Activated effector memory CD4-positive, alpha-beta T cell treated with Interleukin-2 at 50 U/mL for 16 hours (primary cell): ENCODE data around the gene LAIR1.
A peak's percentile ranks its signal among the peaks of the same experiment; 100 is the strongest.
"Not testable (repeated sequence)": the region's sequence is repeated elsewhere in the genome, so short reads cannot be mapped to it uniquely, and the experiment has no call there.

ENCODE experiments used
- DNase-seq: peaks from one replicate; pipeline ENCODE4 v3.0.0-alpha.2; 2020

The LAIR1 gene

GRCh38 chr19:54375181-54375938 is 10.6 kb upstream of the LAIR1 start:
- not testable (repeated sequence) for DNase-seq

GRCh38 chr19:54373781-54374631 is 9.3 kb upstream of the LAIR1 start:
- DNase-seq = no peak

- DNase-seq = not testable (repeated sequence)
Observed at GRCh38 chr19:54371453-54371852, 6.7 kb upstream of the LAIR1 start.

GRCh38 chr19:54370434-54370796 is 5.7 kb upstream of the LAIR1 start:
- peak; percentile 55 for DNase-seq

- DNase-seq = not testable (repeated sequence)
Observed at GRCh38 chr19:54369688-54370433, 5.1 kb upstream of the LAIR1 start.

GRCh38 chr19:54369082-54369687 is 4.5 kb upstream of the LAIR1 start:
- no peak for DNase-seq

GRCh38 chr19:54366811-54367210 is 2.1 kb upstream of the LAIR1 start:
- no peak for DNase-seq

GRCh38 chr19:54365798-54366197 is 1.1 kb upstream of the LAIR1 start:
- DNase-seq = not testable (repeated sequence)

GRCh38 chr19:54361680-54362422 is 2.9 kb downstream of the LAIR1 start:
- not testable (repeated sequence) for DNase-seq

GRCh38 chr19:54359149-54359820 is 5.4 kb downstream of the LAIR1 start:
- DNase-seq = peak; percentile 65

- DNase-seq = no peak
Observed at GRCh38 chr19:54357381-54357780, 7.3 kb downstream of the LAIR1 start.

GRCh38 chr19:54356444-54357056 is 8.2 kb downstream of the LAIR1 start:
- DNase-seq = no peak

- DNase-seq = no peak
Observed at GRCh38 chr19:54355675-54356074, 9.1 kb downstream of the LAIR1 start.

- no peak for DNase-seq
Observed at GRCh38 chr19:54354761-54355160, 10.0 kb downstream of the LAIR1 start.

- DNase-seq = no peak
Observed at GRCh38 chr19:54352546-54352945, 12.2 kb downstream of the LAIR1 start.

- no peak for DNase-seq
Observed at GRCh38 chr19:54352041-54352440, 12.7 kb downstream of the LAIR1 start.

- no peak for DNase-seq
Observed at GRCh38 chr19:54351474-54351873, 13.3 kb downstream of the LAIR1 start.

- no peak for DNase-seq
Observed at GRCh38 chr19:54345938-54346386, 18.8 kb downstream of the LAIR1 start.

- DNase-seq = no peak
Observed at GRCh38 chr19:54343868-54344267, 20.9 kb downstream of the LAIR1 start.

GRCh38 chr19:54341295-54341694 is 23.4 kb downstream of the LAIR1 start:
- DNase-seq = no peak
